Stimulated activated CD4-positive, alpha-beta T cell treated with anti-CD3 and anti-CD28 coated beads, TNF-alpha, amount 100 ng/mL, for 24 hours (primary cell): Measurements from ENCODE around the gene CDKN2B.

Experiments used
- DNase-seq, 3 experiments: peaks; one replicate each; pipeline ENCODE4 v3.0.0-alpha.2; 2020; ENCODE audit warnings: low read depth in 3 of 3

The CDKN2B gene

DNA sequence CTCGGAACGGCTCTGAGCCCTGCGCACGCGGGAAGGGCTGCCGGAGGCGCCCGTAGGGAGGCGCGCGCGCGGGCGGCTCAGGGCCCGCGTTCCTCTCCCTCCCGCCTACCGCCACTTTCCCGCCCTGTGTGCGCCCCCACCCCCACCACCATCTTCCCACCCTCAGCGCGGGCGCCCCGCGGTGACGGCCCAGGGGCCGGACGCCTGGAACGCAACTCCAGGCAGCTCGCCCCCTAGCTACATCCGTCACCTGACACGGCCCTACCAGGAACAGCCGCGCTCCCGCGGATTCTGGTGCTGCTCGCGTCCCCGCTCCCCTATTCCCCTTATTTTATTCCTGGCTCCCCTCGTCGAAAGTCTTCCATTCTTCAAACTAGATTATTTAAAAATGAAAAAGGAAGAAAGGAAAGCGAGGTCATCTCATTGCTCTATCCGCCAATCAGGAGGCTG, 14.5 kb downstream of the CDKN2B start, which contains the start of gene CDKN2B-AS1:
Gene CDKN2B-AS1, plus strand, starts transcription at position 236 of the 450 bp plus-strand sequence.
- peak in 1 of 3 experiments; percentile 27 for DNase-seq

DNA sequence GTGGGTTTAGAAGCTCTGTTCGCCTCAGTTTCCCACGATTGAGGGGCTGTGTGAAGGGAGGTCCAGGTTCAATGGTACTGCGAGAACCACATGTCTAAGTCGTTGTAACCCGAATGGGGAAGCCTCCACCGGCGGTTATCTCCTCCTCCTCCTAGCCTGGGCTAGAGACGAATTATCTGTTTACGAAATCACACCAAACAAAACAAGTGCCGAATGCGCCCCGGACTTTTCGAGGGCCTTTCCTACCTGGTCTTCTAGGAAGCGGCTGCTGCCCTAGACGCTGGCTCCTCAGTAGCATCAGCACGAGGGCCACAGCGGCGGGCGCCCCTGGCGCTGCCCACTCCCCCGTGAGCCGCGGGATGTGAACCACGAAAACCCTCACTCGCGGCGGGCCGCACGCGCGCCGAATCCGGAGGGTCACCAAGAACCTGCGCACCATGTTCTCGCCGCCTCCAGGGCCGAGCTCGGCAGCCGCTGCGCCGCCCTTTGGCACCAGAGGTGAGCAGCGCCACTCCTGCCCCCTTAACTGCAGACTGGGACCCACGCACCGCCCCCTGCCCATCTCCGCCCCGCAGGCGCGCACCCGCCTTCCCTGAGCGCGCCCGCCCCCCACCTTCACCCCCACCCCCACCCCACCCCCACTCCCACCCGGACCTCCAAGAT, 15.1 kb downstream of the CDKN2B start, which contains the start of gene CDKN2A:
Gene CDKN2A, minus strand, starts transcription at position 500 of the 663 bp plus-strand sequence.
- peak in 1 of 3 experiments; percentile 39 for DNase-seq

DNA sequence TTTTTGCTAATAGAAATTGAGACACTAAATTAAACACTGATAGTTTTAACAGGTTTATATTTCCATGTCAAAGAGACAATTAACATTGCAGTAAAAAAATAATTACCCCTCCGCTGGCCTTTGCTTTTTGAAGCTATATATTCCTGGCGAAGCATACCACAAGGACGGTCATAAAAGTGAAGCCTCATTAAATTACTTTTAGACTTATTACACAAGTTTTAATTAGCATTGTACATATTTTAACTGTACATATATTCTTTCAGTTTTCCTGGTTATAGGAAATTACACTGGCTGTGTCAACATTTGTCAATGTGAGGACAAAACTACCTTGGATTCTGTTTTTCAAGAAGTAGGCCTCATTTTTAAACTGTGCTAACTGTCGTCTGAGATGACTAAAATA, 16.1 kb downstream of the CDKN2B start:
- no peak for DNase-seq

DNA sequence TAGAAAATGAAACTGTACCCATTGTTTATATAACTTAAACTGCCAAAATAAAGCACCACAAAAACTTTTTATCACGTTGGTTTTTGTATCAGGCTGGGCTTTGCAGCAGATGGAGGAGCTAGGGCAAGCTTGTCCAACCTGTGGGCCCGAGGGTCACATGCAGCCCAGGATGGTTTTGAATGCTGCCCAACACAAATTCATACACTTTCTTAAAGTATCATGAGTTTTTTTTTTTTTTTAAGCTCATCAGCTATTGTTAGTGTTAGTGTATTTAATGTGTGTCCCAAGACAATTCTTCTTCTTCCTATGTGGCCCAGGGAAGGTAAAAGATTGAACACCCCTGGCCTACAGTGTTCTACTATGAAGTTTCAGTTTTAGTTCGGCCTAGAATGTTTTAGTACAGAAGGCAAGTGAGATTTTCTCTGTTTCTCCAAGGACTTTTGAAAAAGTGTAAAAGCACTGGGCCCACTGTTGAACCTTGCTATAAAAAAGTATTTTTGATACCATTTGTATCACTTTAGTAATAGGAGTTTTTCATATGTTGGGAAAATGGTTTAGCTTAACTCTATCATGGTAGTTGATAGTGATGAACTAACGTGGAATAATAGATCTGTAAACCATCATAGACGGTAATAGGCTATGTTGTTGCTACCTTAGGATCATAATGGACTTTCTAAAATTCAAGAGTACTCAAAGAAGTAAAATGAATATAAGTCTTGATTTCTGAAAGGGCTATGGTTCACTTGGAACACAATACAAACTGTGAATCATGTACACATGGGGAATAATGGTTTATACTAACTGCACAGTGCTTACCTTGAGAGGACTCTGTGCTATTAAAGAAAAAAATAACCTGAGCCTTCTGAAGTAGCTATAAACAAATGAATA, 17.8 kb downstream of the CDKN2B start:
- no peak for DNase-seq

- no peak for DNase-seq
Observed at GRCh38 chr9:21989440-21990189, 19.5 kb downstream of the CDKN2B start.

DNA sequence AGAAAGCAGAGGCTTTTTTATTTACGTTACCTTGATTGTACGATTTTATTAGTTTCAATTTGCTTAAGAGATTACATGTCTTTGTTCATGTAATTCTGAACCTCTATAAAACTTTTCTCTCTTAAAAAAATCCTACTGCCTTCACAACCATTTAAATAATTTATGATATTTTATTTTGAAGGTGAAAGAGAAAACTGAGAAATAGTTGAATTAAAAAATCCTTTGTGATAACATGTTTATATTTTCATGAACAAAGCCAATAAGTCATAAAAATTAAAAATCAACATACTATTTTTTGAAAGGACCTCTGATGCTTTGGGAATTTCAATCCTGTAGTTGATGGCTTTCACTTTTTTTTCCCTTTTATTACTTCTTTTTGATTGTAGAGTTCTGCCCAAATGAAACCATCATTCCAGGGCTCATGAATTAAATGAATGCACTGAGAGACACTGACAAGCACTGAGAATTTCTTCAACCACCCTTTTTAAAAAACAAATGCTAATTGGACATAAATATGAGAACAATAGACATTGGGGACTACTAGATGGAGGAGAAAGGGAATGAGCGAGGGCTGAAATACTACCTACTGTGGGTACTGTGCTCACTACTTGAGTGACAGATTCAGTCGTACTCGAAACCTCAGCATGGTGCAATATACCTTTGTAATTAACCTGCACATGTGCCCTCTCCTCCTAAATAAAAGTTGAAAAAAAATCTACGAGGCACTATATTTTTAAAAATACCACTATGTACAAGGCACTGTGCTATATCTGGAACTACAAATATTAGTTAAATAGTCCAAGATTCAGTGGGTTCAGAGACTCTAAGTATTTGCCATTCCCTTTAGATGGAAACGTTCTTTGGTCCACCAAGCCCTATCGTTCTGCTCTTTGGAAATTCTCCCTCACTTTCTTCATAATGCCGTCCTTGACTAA, 20.8 kb downstream of the CDKN2B start:
- no peak for DNase-seq

GRCh38 chr9:21985964-21986667, 23.0 kb downstream of the CDKN2B start:
- DNase-seq = no peak

DNA sequence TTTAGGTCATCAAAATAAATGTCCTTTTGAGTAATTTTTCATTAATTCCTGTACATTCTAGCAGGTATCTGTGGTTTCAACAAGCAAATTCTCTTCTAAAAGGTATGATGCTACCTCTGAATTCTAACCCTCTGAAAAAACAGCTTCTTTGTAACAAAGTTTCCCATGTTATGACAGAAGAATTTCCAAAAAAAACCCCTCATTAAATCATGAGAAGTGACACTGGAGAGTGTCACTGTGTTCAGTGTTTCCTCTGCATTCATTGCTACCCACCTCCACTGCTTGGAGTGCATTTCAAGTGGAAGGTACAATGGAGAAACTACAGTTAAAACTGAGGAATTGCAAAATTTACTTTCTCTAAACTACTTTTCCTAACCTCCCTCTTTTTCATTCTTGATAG, 25.0 kb downstream of the CDKN2B start:
- DNase-seq = no peak

DNA sequence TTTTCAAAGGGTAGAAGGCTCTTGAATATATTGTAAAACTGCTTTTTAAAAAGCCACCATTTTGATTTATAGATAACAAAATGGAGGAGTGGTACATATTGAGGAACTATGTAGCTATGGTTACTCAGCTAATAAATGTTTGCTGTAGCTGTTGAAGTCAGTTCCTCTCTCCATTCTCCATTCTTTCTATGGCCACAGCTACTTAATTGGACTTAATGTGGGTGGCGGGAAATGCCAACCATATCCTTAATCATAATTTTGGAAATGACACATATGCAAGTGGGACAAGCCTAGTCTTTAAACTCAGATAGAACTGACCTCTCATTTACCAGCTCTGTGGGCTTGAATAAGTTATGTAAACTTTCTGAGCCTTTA, 25.6 kb downstream of the CDKN2B start:
- no peak for DNase-seq

DNA sequence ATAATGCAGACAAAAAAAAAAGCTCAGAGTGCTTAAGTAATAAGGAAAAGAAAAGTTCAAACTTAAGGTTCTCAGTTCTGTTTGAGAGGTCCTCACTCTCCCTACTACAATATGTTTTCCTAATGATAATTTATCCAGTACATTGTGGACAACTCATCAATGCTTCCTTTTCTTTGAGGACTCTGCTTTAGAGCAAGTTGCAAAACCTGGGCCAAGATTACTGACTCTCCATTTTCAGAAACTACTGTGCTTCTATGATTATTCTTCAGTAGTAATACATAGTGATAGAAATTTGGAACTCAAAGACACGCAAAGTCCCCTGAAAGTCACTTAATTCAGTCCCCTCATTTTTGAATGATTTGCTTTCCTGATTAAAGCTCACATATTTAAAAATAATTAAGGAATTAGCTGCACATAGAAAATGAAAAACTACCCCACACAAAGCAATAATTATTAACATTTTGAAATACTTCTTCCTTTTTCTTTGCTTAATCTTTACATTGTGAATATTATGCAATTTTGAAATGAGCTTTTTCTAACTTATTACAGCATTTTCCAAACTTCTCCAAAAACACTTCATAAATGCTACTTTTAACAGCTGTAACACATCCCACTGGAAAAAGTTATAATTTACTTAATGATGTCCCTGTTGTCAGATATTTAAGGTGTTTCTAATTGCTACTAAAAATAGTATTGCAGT, 26.1 kb downstream of the CDKN2B start:
- no peak for DNase-seq

DNA sequence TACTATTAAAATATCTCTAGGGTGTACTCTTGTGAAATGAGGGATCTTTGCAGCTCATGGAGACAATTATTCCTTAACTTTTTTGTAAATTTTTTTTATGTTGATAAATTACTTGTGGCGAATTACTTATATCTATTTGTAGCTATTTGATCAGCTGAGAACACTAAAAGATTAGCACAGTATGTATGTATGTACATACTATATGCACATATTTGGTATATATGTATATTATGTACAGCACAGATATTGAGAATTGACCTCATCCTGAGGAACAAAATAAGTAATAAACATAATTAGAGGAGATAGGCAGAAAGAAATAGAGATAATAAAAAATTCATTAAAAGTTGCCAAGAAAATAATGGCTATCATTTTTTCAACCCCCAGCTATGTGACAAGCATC, 26.7 kb downstream of the CDKN2B start:
- DNase-seq = no peak

DNA sequence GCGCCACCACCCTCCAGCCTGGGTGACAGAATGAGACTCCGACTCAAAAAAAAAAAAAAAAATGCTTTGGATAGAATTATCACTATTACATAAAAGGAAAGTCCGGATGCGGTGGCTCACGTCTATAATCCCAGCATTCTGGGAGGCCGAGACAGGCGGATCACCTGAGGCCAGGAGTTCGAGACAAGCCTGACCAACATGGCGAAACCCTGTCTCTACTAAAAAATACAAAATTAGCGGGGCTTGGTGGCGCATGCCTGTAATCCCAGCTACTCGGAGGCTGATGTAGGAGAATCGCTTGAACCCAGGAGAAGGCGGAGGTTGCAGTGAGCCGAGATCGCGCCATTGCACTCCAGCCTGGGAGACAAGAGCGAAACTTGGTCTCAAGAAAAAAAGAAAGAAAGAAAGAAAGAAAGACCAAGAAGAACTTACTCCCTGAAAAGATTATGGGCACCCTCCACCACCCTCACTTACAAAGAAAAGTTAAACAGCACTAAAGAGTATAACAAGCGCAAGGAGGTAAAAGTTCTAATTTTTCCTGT, 32.7 kb downstream of the CDKN2B start:
- no peak for DNase-seq

GRCh38 chr9:21974722-21975409, 34.2 kb downstream of the CDKN2B start:
- DNase-seq = peak in 1 of 3 experiments; percentile 53

DNA sequence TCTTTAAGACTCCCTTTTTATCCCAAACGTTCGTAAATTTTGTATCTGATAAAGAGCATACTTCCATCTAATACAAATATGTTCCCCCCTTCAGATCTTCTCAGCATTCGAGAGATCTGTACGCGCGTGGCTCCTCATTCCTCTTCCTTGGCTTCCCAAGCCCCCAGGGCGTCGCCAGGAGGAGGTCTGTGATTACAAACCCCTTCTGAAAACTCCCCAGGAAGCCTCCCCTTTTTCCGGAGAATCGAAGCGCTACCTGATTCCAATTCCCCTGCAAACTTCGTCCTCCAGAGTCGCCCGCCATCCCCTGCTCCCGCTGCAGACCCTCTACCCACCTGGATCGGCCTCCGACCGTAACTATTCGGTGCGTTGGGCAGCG, 34.8 kb downstream of the CDKN2B start:
- DNase-seq = no peak

- DNase-seq = no peak
Observed at GRCh38 chr9:21972361-21972760, 36.7 kb downstream of the CDKN2B start.

GRCh38 chr9:21970800-21971640, 38.1 kb downstream of the CDKN2B start:
- DNase-seq = no peak

- DNase-seq = no peak
Observed at GRCh38 chr9:21969951-21970799, 38.9 kb downstream of the CDKN2B start.
